B cell (primary cell): ENCODE data around the gene PSMD3. TPM values are rescaled to one million over a fixed set of nuclear protein-coding genes. Genes with fewer than 3 reads are reported as not detected.

Source experiments
- ATAC-seq: fragments of 200-7000 bp; cut with Tn5 transposase; one replicate; pipeline ENCODE4 v1.10.0; 2021; ENCODE audit warnings: low read depth, mild to moderate bottlenecking, moderate number of reproducible peaks, moderate library complexity
- CTCF ChIA-PET: fragments of 350-600 bp; sonication (Branson Sonifier 250); formaldehyde crosslinking; loops from one replicate; lab custom pipeline; 2021; ENCODE audit warnings: antibody characterized with exemption, inconsistent platforms; lab: Charles Lee
- POLR2A ChIA-PET: fragments of 350-600 bp; sonication (Branson Sonifier 250); formaldehyde crosslinking; loops from one replicate; lab custom pipeline; 2021; ENCODE audit warnings: antibody characterized with exemption; lab: Charles Lee
- DNase-seq: peaks from one replicate; pipeline ENCODE4 v3.0.0; 2013
- H2AFZ ChIP-seq: 2 replicates; pipeline ENCODE4 v1.6.1; 2012; ENCODE audit warnings: mild to moderate bottlenecking, low read depth, low read length; ENCODE audit not compliant: insufficient read depth, poor library complexity, severe bottlenecking
- H3K27ac ChIP-seq, 2 donors: 1 replicate in 1 of 2; 2 replicates in 1 of 2; pipeline ENCODE4 v1.5.1; 2012 to 2013; ENCODE audit warnings: low read length in 2 of 2, mild to moderate bottlenecking in 2 of 2, moderate library complexity in 1 of 2
- H3K27me3 ChIP-seq, 4 experiments: fragments of 200-600 bp in 1 of 4; sonication (generic) in 1 of 4; replicated peaks in 1 of 4; 1 replicate in 2 of 4; 2 replicates in 2 of 4; pipeline versions ENCODE4 v1.6.1 to v1.7.0; 2013 to 2016; ENCODE audit warnings: low read length in 3 of 4, mild to moderate bottlenecking in 2 of 4, mixed read lengths in 1 of 4, moderate library complexity in 1 of 4; ENCODE audit not compliant: insufficient read depth in 4 of 4, control insufficient read depth in 3 of 4; ENCODE audit errors: control extremely low read depth in 1 of 4
- H3K36me3 ChIP-seq, 2 experiments: replicated peaks in 1 of 2; 1 replicate in 1 of 2; 2 replicates in 1 of 2; pipeline versions ENCODE4 v1.6.1 to v1.7.1; 2013; ENCODE audit warnings: low read length in 1 of 2; ENCODE audit not compliant: insufficient read depth in 2 of 2, control insufficient read depth in 1 of 2; ENCODE audit errors: control extremely low read depth in 1 of 2, extremely low read depth in 1 of 2
- H3K4me1 ChIP-seq, 2 donors: fragments of 200-600 bp in 1 of 2; sonication (generic) in 1 of 2; 1 replicate in 1 of 2; 2 replicates in 1 of 2; pipeline versions ENCODE4 v1.5.1 to v1.6.1; 2013 to 2017; ENCODE audit warnings: low read length in 2 of 2; ENCODE audit not compliant: control insufficient read depth in 2 of 2, insufficient read depth in 2 of 2
- H3K4me2 ChIP-seq: replicated peaks from 2 replicates; pipeline ENCODE3; 2012; ENCODE audit warnings: mild to moderate bottlenecking, low read depth, low read length; ENCODE audit not compliant: poor library complexity, severe bottlenecking
- H3K4me3 ChIP-seq, 5 experiments: fragments of 200-600 bp in 1 of 5; sonication (generic) in 1 of 5; 1 replicate in 3 of 5; 2 replicates in 2 of 5; pipeline versions ENCODE4 v1.5.1 to v1.7.0; 2011 to 2016; ENCODE audit warnings: low read length in 4 of 5, mild to moderate bottlenecking in 4 of 5, low read depth in 2 of 5, control low read depth in 1 of 5, moderate library complexity in 1 of 5; ENCODE audit not compliant: insufficient read depth in 1 of 5; ENCODE audit errors: control extremely low read depth in 1 of 5, extremely low read depth in 1 of 5
- H3K79me2 ChIP-seq: fragments of 200-600 bp; sonication (generic); one replicate; pipeline ENCODE4 v1.6.0; 2016; ENCODE audit warnings: low read length; ENCODE audit not compliant: control insufficient read depth, insufficient read depth
- H3K9ac ChIP-seq: fragments of 200-600 bp; sonication (generic); 2 replicates; pipeline ENCODE4 v1.6.1; 2017; ENCODE audit warnings: mild to moderate bottlenecking, low read length, moderate library complexity
- H3K9me3 ChIP-seq, 3 donors: one replicate each; pipeline versions ENCODE4 v1.6.1 to v1.7.1; 2013; ENCODE audit warnings: low read length in 2 of 3; ENCODE audit not compliant: control insufficient read depth in 2 of 3, insufficient read depth in 1 of 3; ENCODE audit errors: control extremely low read depth in 1 of 3
- H4K20me1 ChIP-seq: 2 replicates; pipeline ENCODE4 v1.6.0; 2012; ENCODE audit warnings: mild to moderate bottlenecking, low read length; ENCODE audit not compliant: insufficient read depth, control insufficient read depth, poor library complexity, severe bottlenecking
- H3K27ac Mint-ChIP-seq: one replicate; pipeline ENCODE4 v1.8.0; 2021; ENCODE audit warnings: mixed read lengths
- H3K27me3 Mint-ChIP-seq: one replicate; pipeline ENCODE4 v1.8.0; 2021; ENCODE audit warnings: mixed read lengths
- H3K4me1 Mint-ChIP-seq: one replicate; pipeline ENCODE4 v1.8.0; 2021; ENCODE audit warnings: mixed read lengths
- H3K4me3 Mint-ChIP-seq: one replicate; pipeline ENCODE4 v1.8.0; 2021; ENCODE audit warnings: mixed read lengths
- H3K9me3 Mint-ChIP-seq: one replicate; pipeline ENCODE4 v1.8.0; 2022; ENCODE audit warnings: mixed read lengths; ENCODE audit not compliant: insufficient read depth
- EZH2 ChIP-seq: IDR thresholded peaks from 2 replicates; pipeline ENCODE4 v1.6.1; 2012; ENCODE audit warnings: borderline replicate concordance, low read depth, mild to moderate bottlenecking, moderate library complexity, low read length; ENCODE audit not compliant: insufficient read depth, poor library complexity, severe bottlenecking
- WGBS: methylation state at CpG from one replicate; pipeline ENCODE4 v1.1.5; 2013; ENCODE audit warnings: missing lambda C conversion rate; ENCODE audit not compliant: insufficient coverage; 5-methylcytosine and 5-hydroxymethylcytosine counted together
- intact Hi-C: fragments of 100-400 bp; cut with micrococcal nuclease; formaldehyde crosslinking; loops from one replicate; pipeline ENCODE4 v1.10.0; 2022
- polyA plus RNA-seq: library from polyadenylated mRNA; depleted of rRNA; stranded (reverse); fragments of >200 nt; gene quantifications from 2 replicates; pipeline ENCODE4 v1.2.3, GENCODE V29; 2012
- total RNA-seq, 2 donors: library from RNA; stranded (reverse); fragments of 120-200 nt in 1 of 2; gene quantifications; 1 replicate in 1 of 2; 2 replicates in 1 of 2; pipeline versions ENCODE4 v1.2.3 to v1.2.4, GENCODE V29; 2013 to 2022
- TF ChIP-seq, protein P1 (sequence below): fragments of 200-600 bp; IDR thresholded peaks from one replicate; pipeline ENCODE4 v1.8.0; 2022; ENCODE audit warnings: antibody characterized with exemption, mild to moderate bottlenecking

Gene PSMD3
- total and polyA plus RNA-seq, 2 donors (not counting 1 experiment from before 2014, with no cell fraction given): 72.6 to 76.6 TPM

DNA sequence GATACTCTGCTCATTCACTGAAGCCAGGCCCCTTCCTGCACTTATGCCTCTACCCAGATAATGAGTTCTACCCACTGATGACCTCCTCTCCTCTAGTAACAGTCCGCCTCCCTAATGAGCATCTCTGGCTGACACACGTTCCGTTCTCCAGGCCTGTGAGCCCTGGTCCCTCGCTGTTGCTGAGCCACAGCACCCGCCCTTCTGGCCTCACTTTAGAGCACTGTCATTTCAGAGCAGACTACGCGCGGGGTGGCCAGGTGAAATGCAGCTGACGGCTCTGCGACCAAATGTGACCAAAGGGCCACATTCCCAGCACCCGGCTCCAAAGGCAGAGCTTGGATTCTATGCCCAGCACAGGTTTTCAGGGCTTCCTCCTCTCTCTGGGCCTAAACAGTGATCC lies 13.8 kb downstream of the PSMD3 start:
- Mint-ChIP-seq H3K27me3 (no peaks in the 10 kb centered on the region), H3K4me3 (no peak overlapping the region), H3K27ac (no peak overlapping the region), H3K4me1 (no peaks in the 10 kb centered on the region), H3K9me3 (no peaks in the 10 kb centered on the region)
- Histone ChIP-seq H3K9ac (no peak overlapping the region), H3K27ac (no peak overlapping the region), H4K20me1 (peaks cover 24% of the 10 kb centered on the region), H3K36me3 (peaks cover 2 to 83% of the 10 kb centered on the region in 2 experiments), H3K9me3 (no peaks in the 10 kb centered on the region), H3K79me2 (peaks cover 4% of the 10 kb centered on the region), H3K4me3 (no peak overlapping the region), H3K4me2 (no peak overlapping the region), H3K27me3 (no peaks in the 10 kb centered on the region), H2AFZ (no peak overlapping the region), H3K4me1 (no peaks in the 10 kb centered on the region)
- POLR2A ChIA-PET: no interaction called here
- intact Hi-C loops: no loop called here
- no peak for TF ChIP-seq EZH2
- TF ChIP-seq, protein P1, sequence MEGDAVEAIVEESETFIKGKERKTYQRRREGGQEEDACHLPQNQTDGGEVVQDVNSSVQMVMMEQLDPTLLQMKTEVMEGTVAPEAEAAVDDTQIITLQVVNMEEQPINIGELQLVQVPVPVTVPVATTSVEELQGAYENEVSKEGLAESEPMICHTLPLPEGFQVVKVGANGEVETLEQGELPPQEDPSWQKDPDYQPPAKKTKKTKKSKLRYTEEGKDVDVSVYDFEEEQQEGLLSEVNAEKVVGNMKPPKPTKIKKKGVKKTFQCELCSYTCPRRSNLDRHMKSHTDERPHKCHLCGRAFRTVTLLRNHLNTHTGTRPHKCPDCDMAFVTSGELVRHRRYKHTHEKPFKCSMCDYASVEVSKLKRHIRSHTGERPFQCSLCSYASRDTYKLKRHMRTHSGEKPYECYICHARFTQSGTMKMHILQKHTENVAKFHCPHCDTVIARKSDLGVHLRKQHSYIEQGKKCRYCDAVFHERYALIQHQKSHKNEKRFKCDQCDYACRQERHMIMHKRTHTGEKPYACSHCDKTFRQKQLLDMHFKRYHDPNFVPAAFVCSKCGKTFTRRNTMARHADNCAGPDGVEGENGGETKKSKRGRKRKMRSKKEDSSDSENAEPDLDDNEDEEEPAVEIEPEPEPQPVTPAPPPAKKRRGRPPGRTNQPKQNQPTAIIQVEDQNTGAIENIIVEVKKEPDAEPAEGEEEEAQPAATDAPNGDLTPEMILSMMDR: no peak
- DNase-seq: no peak
- 99% methylated on average over 11 of the region's 11 CpGs for WGBS
- no peak for ATAC-seq
- CTCF ChIA-PET: no interaction called here

DNA sequence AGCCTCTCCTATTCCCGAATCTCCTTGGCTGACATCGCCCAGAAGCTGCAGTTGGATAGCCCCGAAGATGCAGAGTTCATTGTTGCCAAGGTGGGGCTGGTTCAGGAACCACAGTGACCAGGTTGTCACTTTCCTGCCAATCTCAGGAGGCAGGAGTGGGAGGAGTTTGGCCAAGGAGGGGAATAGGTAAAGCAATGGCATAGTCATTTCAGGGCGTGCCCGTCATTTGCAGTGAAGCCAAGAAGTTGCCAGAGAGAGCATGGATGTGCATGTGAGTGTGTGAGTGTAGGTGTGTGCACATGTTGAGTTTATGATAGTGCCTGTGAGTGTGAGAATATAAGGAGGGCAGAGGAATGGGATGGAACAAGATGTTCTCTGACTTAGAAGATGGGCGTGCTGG lies 14.8 kb downstream of the PSMD3 start:
- no peak overlapping the region for H2AFZ ChIP-seq

More for the DNA sequence above, 14.8 kb downstream of the PSMD3 start:
- no peaks in the 10 kb centered on the region for H3K9me3 ChIP-seq
- H3K36me3 ChIP-seq: peaks cover 2 to 73% of the 10 kb centered on the region in 2 experiments
- H3K4me3 Mint-ChIP-seq: no peak overlapping the region
- H3K9me3 Mint-ChIP-seq: no peaks in the 10 kb centered on the region
- DNase-seq: no peak
- H4K20me1 ChIP-seq: peaks cover 14% of the 10 kb centered on the region
- WGBS: 97% methylated on average over 6 of the region's 6 CpGs
- no peak overlapping the region for H3K4me2 ChIP-seq
- no peaks in the 10 kb centered on the region for H3K4me1 ChIP-seq
- H3K9ac ChIP-seq: no peak overlapping the region
- no peak for ATAC-seq
- H3K4me1 Mint-ChIP-seq: no peaks in the 10 kb centered on the region
- no peak overlapping the region for H3K27ac ChIP-seq
- H3K79me2 ChIP-seq: no peaks in the 10 kb centered on the region
- no peak overlapping the region for H3K4me3 ChIP-seq
- CTCF ChIA-PET: interaction anchor here (0.6 to 1.7 kb wide), 3 partner anchors 9 to 12 kb away, joined by 3 to 5 read pairs (median 3); no protein-coding TSS in a partner anchor
- no peaks in the 10 kb centered on the region for H3K27me3 Mint-ChIP-seq
- TF ChIP-seq, protein P1: no peak
- TF ChIP-seq EZH2: no peak
- H3K27ac Mint-ChIP-seq: no peak overlapping the region
- POLR2A ChIA-PET: interaction anchor here (0.7 kb wide), 1 partner anchor 40 kb away, joined by 3 read pairs; no protein-coding TSS in a partner anchor
- intact Hi-C loops: no loop called here
- H3K27me3 ChIP-seq: no peaks in the 10 kb centered on the region
